Vagina (tissue), 2 donors: ENCODE measurements around the gene ERBB4. TPM values are rescaled to one million over a fixed set of nuclear protein-coding genes. Genes with fewer than 3 reads are reported as not detected.

ENCODE experiments used
- DNase-seq, 2 donors: peaks; one replicate each; pipeline ENCODE4 v3.0.0-alpha.2; 2017; ENCODE audit errors: extremely low spot score in 2 of 2
- H3K27ac ChIP-seq: fragments of 200-600 bp; sonication (generic); one replicate; pipeline ENCODE4 v1.5.1; 2019
- H3K27me3 ChIP-seq: fragments of 200-600 bp; sonication (generic); one replicate; pipeline ENCODE4 v1.5.1; 2019
- H3K36me3 ChIP-seq, 2 donors: fragments of 200-600 bp; sonication (generic); one replicate each; pipeline ENCODE4 v1.5.1; 2017 to 2019
- H3K4me1 ChIP-seq: fragments of 200-600 bp; sonication (generic); one replicate; pipeline ENCODE4 v1.5.1; 2019
- H3K4me3 ChIP-seq, 2 donors: fragments of 200-600 bp; sonication (generic); 1 replicate in 1 of 2; 2 replicates in 1 of 2; pipeline ENCODE4 v1.5.1; 2016 to 2019
- H3K9me3 ChIP-seq: fragments of 200-600 bp; sonication (generic); one replicate; pipeline ENCODE4 v1.5.1; 2019
- POLR2A ChIP-seq, 2 donors: fragments of 450-650 bp; IDR thresholded peaks; one replicate each; pipeline ENCODE4 v1.6.1; 2017; ENCODE audit warnings: antibody characterized with exemption in 2 of 2, mild to moderate bottlenecking in 2 of 2, moderate library complexity in 2 of 2
- POLR2AphosphoS5 ChIP-seq, 2 donors: sonication (generic); formaldehyde crosslinking; IDR thresholded peaks; one replicate each; pipeline ENCODE4 v1.9.0; 2017; ENCODE audit warnings: antibody characterized with exemption in 2 of 2, mild to moderate bottlenecking in 2 of 2, low read depth in 1 of 2; ENCODE audit not compliant: insufficient read depth in 1 of 2
- intact Hi-C: fragments of 100-400 bp; cut with DNase I; formaldehyde crosslinking; loops from one replicate; pipeline ENCODE4 v1.15.1; 2023
- total RNA-seq: library from RNA; depleted of rRNA; stranded (reverse); fragments of >200 nt; gene quantifications from one replicate; pipeline ENCODE4 v1.2.3, GENCODE V29; 2016
- TF ChIP-seq, protein P1 (sequence below), 3 experiments: fragments of 450-650 bp in 2 of 3; fragments of 200-600 bp in 1 of 3; sonication (generic) in 1 of 3; IDR thresholded peaks; one replicate each; pipeline ENCODE4 v1.5.1; 2017 to 2019; ENCODE audit warnings: antibody characterized with exemption in 3 of 3, mild to moderate bottlenecking in 2 of 3, moderate library complexity in 2 of 3

Gene ERBB4
- total RNA-seq, 1 donor from 2014 or later, result 0.25 TPM

DNA sequence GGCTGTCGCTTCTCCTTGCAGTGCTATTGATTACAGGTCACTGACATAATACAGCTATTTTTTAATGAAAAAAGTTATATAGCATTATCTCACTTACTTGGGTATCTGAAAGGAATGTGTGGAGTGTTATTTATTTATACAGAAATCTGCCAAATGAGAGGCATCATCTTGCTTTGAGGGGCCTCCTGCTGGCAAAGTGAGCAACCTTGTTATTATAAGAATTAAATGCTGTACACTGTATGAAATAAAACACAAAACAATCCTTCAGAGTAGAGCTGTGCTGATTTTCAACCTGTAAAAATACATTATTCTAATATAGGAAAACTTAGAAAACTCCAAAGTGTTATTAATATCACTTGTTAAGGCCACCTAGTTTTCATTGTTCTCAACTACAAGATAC is 20.9 kb downstream of the ERBB4 start:
- Histone ChIP-seq H3K9me3 (no peaks in the 10 kb centered on the region), H3K4me1 (no peaks in the 10 kb centered on the region), H3K27me3 (no peaks in the 10 kb centered on the region), H3K36me3 (no peaks in the 10 kb centered on the region), H3K27ac (no peak overlapping the region), H3K4me3 (no peak overlapping the region)
- DNase-seq, result no peak
- TF ChIP-seq POLR2AphosphoS5 (IDR thresholded peaks at IDR 0.05; ENCODE audit: insufficient read depth in 1 of 2, low read depth in 1 of 2), result no peak
- intact Hi-C loops, result no loop called here

DNA sequence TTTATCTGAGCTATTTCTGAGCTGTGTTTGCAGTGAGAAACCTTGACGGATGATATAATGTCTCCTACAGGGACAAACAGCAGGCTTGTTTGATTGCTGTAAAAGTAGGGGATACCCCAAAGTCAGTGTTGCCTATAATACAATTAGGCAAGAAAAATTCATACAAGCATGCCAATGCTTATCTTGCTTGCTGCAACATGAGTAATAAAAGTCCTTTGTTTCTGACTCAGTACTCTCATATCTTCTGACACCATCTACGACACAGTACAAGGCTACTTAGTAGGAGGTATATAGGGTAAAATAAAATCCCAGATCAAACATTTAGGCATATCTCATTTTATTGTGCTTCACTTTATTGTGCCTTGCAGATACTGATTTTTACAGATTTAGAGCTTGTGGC is 33.0 kb downstream of the ERBB4 start:
- intact Hi-C loops, result no loop called here
- no peak for DNase-seq
- H3K4me1 ChIP-seq, result no peaks in the 10 kb centered on the region

DNA sequence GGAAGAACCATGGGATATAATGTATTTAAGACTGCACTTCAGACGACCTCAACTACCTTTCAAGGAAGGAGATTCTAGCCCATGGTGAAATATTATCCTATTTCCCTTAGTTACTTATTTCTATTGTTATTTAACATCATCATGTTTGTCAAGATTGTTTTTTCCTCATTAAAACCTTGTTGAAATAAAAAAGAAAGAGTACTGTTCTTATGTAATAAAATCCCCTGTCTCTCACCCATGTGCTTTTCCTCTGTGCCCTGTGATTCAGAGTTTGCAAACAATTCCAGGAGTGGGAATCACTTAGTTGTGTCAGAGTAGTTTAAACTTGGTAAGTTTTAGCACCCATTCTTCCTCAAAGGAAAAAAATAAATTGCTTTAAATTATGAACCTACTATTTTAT is 43.6 kb downstream of the ERBB4 start:
- intact Hi-C loops, result no loop called here
- no peak overlapping the region for H3K27ac ChIP-seq
- H3K4me3 ChIP-seq, result no peak overlapping the region
- TF ChIP-seq POLR2AphosphoS5 (IDR thresholded peaks at IDR 0.05; ENCODE audit: insufficient read depth in 1 of 2, low read depth in 1 of 2) (no peak), POLR2A (IDR thresholded peaks at IDR 0.05) (no peak)
- TF ChIP-seq, protein P1, sequence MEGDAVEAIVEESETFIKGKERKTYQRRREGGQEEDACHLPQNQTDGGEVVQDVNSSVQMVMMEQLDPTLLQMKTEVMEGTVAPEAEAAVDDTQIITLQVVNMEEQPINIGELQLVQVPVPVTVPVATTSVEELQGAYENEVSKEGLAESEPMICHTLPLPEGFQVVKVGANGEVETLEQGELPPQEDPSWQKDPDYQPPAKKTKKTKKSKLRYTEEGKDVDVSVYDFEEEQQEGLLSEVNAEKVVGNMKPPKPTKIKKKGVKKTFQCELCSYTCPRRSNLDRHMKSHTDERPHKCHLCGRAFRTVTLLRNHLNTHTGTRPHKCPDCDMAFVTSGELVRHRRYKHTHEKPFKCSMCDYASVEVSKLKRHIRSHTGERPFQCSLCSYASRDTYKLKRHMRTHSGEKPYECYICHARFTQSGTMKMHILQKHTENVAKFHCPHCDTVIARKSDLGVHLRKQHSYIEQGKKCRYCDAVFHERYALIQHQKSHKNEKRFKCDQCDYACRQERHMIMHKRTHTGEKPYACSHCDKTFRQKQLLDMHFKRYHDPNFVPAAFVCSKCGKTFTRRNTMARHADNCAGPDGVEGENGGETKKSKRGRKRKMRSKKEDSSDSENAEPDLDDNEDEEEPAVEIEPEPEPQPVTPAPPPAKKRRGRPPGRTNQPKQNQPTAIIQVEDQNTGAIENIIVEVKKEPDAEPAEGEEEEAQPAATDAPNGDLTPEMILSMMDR (IDR thresholded peaks at IDR 0.05), result no peak
- no peaks in the 10 kb centered on the region for H3K9me3 ChIP-seq
- DNase-seq, result no peak
- no peaks in the 10 kb centered on the region for H3K27me3 ChIP-seq
- H3K36me3 ChIP-seq, result no peaks in the 10 kb centered on the region
- no peaks in the 10 kb centered on the region for H3K4me1 ChIP-seq

More for the DNA sequence above, 33.0 kb downstream of the ERBB4 start:
- Histone ChIP-seq H3K27me3 (no peaks in the 10 kb centered on the region), H3K27ac (no peak overlapping the region), H3K9me3 (no peaks in the 10 kb centered on the region), H3K36me3 (no peaks in the 10 kb centered on the region), H3K4me3 (no peak overlapping the region)
- TF ChIP-seq POLR2AphosphoS5 (IDR thresholded peaks at IDR 0.05; ENCODE audit: insufficient read depth in 1 of 2, low read depth in 1 of 2), result no peak
- TF ChIP-seq, protein P1 (IDR thresholded peaks at IDR 0.05), result no peak
- TF ChIP-seq POLR2A (IDR thresholded peaks at IDR 0.05), result no peak

DNA sequence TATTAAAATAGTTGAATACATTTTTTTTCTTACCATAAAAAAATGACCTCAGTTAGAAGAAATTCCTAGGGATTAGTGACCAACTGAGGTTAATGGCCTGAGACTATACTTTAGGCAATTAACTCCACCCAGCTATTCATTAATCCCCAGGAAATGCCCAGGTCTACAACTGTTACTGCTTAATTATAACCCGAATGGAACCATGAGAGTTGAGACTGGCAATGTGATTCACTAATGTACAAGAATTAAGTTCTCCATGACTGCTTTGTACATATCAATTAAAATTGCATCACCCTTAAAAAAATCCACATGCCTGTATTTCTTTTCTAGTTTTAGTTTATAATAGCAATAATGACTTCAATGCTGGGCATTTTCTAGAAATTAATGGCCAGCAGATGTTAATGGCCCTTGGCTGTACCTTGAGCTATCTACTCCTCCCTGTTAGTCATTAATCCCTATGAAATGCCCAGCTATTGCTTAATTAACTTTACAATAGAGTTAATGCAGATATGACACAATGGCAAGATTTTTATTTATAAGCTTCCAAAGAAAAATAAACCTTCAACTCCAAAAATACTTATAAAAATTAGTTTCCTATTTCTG is 44.1 kb downstream of the ERBB4 start:
- Histone ChIP-seq H3K27ac (no peak overlapping the region), H3K4me3 (no peak overlapping the region), H3K9me3 (no peaks in the 10 kb centered on the region), H3K4me1 (no peaks in the 10 kb centered on the region), H3K36me3 (no peaks in the 10 kb centered on the region), H3K27me3 (no peaks in the 10 kb centered on the region)
- no peak for DNase-seq
- intact Hi-C loops, result no loop called here
- TF ChIP-seq, protein P1 (IDR thresholded peaks at IDR 0.05), result no peak
- TF ChIP-seq POLR2A (IDR thresholded peaks at IDR 0.05) (no peak), POLR2AphosphoS5 (IDR thresholded peaks at IDR 0.05; ENCODE audit: insufficient read depth in 1 of 2, low read depth in 1 of 2) (no peak)

DNA sequence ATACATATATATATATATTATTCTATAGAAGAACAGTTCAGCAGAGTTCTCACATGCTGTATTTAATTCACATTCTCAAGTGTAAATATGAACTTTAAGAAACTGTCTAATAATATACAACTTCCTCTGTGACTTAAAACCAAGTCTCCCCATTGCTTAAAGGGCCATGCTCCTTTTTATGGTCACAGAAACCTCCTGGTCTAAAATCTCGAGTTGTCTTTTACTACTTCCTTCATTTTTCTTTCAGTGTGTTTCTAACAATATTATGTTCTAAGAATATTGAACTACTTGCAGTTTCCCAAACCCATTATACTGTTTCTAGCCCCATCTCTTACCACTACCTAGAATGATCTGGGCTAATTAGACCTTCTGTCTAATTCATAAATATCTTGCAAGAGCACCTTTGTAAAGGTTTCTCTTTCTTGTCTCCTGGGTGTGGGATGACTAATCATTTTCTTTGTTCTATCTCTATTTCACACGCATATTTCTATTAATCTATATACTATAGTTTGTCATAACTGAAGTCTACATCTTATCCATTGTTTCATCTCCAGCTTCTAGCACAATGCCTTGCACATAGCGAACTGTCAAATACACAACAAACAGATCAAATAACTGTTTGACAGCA is 48.8 kb downstream of the ERBB4 start:
- Histone ChIP-seq H3K27me3 (no peaks in the 10 kb centered on the region), H3K27ac (no peak overlapping the region), H3K36me3 (no peaks in the 10 kb centered on the region), H3K9me3 (no peaks in the 10 kb centered on the region), H3K4me1 (no peaks in the 10 kb centered on the region), H3K4me3 (no peak overlapping the region)
- intact Hi-C loops, result no loop called here
- TF ChIP-seq POLR2A (IDR thresholded peaks at IDR 0.05) (no peak), POLR2AphosphoS5 (IDR thresholded peaks at IDR 0.05; ENCODE audit: insufficient read depth in 1 of 2, low read depth in 1 of 2) (no peak)
- TF ChIP-seq, protein P1 (IDR thresholded peaks at IDR 0.05), result no peak
- no peak for DNase-seq
